ENCODE data around the gene C1QTNF12.
A peak's percentile ranks its signal among the peaks of the same experiment; 100 is the strongest.

C1QTNF12 gene

GRCh38 chr1:1246577-1247340 lies at the start of gene C1QTNF12:
C1QTNF12 (minus strand) TSS chr1:1246722; CDS start chr1:1246690, 32 bp downstream.
- peak; percentile 45 for DNase-seq (ENCODE audit: low spot score)

GRCh38 chr1:1295154-1295923 lies 48.8 kb upstream of the C1QTNF12 start:
- DNase-seq (ENCODE audit: low spot score): no peak

GRCh38 chr1:1294250-1294890 lies 47.8 kb upstream of the C1QTNF12 start:
- no peak for DNase-seq (ENCODE audit: low spot score)

- DNase-seq (ENCODE audit: low spot score): peak; percentile 45
Measured at GRCh38 chr1:1293263-1294249, 47.0 kb upstream of the C1QTNF12 start.

GRCh38 chr1:1292851-1293250 lies 46.3 kb upstream of the C1QTNF12 start:
- peak; percentile 31 for DNase-seq (ENCODE audit: low spot score)

GRCh38 chr1:1292442-1292779 lies 45.9 kb upstream of the C1QTNF12 start:
- peak; percentile 27 for DNase-seq (ENCODE audit: low spot score)

GRCh38 chr1:1291548-1292441 lies 45.3 kb upstream of the C1QTNF12 start:
- DNase-seq (ENCODE audit: low spot score): peak; percentile 73

GRCh38 chr1:1291023-1291528 lies 44.6 kb upstream of the C1QTNF12 start:
- DNase-seq (ENCODE audit: low spot score): peak; percentile 39

GRCh38 chr1:1290238-1290731 lies 43.8 kb upstream of the C1QTNF12 start:
- peak; percentile 73 for DNase-seq (ENCODE audit: low spot score)

GRCh38 chr1:1287288-1288110 lies 41.0 kb upstream of the C1QTNF12 start:
- DNase-seq (ENCODE audit: low spot score): no peak

- no peak for DNase-seq (ENCODE audit: low spot score)
Measured at GRCh38 chr1:1286313-1287261, 40.1 kb upstream of the C1QTNF12 start.

GRCh38 chr1:1285611-1286311 lies 39.2 kb upstream of the C1QTNF12 start:
- DNase-seq (ENCODE audit: low spot score): no peak

- DNase-seq (ENCODE audit: low spot score): no peak
Measured at GRCh38 chr1:1285102-1285571, 38.6 kb upstream of the C1QTNF12 start.

- no peak for DNase-seq (ENCODE audit: low spot score)
Measured at GRCh38 chr1:1284221-1285101, 37.9 kb upstream of the C1QTNF12 start.

GRCh38 chr1:1283821-1284220 lies 37.3 kb upstream of the C1QTNF12 start:
- peak; percentile 68 for DNase-seq (ENCODE audit: low spot score)

- no peak for DNase-seq (ENCODE audit: low spot score)
Measured at GRCh38 chr1:1282998-1283397, 36.5 kb upstream of the C1QTNF12 start.

All from AG08396 (cell line).